GM13977 (cell line): ENCODE data around the gene THSD7B.
A peak's percentile ranks its signal among the peaks of the same experiment; 100 is the strongest.
"Not testable (repeated sequence)": the region's sequence is repeated elsewhere in the genome, so short reads cannot be mapped to it uniquely, and the experiment has no call there.

ENCODE experiments used
- DNase-seq: peaks from one replicate; pipeline ENCODE4 v3.0.0; 2012; ENCODE audit warnings: low spot score
- in situ Hi-C: fragments of 300-500 bp; cut with MboI; formaldehyde crosslinking; loops from one replicate; pipeline ENCODE4 v1.12.0; 2022; ENCODE audit warnings: low sequenced_read_pairs, low pct_unique_long_range_greater_than_20kb, mixed read lengths, inconsistent platforms; ENCODE audit not compliant: unreplicated experiment
- TF ChIP-seq, protein P1 (sequence below): IDR thresholded peaks from 2 replicates; pipeline ENCODE4 v1.5.1; 2012; ENCODE audit warnings: mild to moderate bottlenecking, control low read depth; ENCODE audit not compliant: insufficient read depth; ENCODE audit errors: extremely low read depth, missing control alignments

Gene THSD7B

DNA sequence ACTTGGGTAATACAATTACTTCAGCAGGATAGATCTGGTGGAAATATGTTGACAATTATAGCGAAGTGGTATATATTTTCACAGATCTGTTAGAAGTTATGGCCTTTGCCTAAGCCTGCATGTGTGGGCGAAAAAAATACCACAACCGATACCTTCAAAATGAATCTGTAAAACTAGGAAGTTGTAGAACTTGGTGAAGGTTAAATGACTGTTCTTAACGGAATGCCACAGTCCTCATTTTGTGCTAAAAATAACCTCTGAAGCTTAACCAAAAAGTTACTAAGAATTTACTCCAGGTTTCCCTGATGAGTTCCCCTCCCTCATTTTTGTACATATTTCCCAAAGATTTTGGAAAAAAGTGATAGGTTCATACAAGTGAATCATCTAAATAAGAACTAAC, 550.7 kb downstream of the THSD7B start:
- in situ Hi-C loops, result no loop called here
- TF ChIP-seq, protein P1, sequence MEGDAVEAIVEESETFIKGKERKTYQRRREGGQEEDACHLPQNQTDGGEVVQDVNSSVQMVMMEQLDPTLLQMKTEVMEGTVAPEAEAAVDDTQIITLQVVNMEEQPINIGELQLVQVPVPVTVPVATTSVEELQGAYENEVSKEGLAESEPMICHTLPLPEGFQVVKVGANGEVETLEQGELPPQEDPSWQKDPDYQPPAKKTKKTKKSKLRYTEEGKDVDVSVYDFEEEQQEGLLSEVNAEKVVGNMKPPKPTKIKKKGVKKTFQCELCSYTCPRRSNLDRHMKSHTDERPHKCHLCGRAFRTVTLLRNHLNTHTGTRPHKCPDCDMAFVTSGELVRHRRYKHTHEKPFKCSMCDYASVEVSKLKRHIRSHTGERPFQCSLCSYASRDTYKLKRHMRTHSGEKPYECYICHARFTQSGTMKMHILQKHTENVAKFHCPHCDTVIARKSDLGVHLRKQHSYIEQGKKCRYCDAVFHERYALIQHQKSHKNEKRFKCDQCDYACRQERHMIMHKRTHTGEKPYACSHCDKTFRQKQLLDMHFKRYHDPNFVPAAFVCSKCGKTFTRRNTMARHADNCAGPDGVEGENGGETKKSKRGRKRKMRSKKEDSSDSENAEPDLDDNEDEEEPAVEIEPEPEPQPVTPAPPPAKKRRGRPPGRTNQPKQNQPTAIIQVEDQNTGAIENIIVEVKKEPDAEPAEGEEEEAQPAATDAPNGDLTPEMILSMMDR, result no peak
- DNase-seq, result no peak

DNA sequence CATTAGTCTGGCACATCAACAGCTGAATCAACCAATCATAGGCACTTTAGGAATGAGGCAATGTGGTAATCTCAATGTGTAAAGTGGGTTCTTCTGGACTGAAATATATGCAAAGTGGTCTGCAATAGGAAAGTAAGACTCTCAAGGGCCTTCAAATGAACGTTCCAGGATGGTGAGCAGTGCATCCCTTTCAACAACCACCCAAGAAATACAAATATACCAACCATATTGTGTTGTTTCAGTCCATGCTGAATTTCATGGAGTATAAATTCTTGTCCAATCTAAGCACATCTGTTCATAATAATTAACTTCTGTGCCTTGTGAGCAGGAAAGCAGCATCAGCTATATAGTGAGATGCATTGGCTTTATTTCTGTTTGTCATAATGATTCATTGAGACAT, 556.2 kb downstream of the THSD7B start:
- no peak for DNase-seq
- TF ChIP-seq, protein P1, result no peak
- in situ Hi-C loops, result no loop called here

DNA sequence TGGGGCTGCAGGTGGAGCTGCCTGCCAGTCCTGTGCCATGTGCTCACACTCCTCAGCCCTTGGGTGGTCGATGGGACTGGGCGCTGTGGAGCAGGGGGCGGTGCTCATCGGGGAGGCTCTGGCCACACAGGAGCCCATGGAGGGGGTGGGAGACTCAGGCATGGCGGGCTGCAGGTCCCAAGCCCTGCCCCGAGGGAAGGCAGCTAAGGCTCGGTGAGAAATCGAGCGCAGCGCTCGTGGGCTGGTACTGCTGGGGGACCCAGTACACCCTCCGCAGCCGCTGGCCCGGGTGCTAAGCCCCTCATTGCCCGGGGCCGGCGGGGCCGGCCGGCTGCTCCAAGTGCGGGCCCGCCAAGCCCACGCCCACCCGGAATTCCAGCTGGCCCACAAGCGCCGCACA, 566.2 kb downstream of the THSD7B start:
- in situ Hi-C loops, DNase-seq: not testable (repeated sequence)

DNA sequence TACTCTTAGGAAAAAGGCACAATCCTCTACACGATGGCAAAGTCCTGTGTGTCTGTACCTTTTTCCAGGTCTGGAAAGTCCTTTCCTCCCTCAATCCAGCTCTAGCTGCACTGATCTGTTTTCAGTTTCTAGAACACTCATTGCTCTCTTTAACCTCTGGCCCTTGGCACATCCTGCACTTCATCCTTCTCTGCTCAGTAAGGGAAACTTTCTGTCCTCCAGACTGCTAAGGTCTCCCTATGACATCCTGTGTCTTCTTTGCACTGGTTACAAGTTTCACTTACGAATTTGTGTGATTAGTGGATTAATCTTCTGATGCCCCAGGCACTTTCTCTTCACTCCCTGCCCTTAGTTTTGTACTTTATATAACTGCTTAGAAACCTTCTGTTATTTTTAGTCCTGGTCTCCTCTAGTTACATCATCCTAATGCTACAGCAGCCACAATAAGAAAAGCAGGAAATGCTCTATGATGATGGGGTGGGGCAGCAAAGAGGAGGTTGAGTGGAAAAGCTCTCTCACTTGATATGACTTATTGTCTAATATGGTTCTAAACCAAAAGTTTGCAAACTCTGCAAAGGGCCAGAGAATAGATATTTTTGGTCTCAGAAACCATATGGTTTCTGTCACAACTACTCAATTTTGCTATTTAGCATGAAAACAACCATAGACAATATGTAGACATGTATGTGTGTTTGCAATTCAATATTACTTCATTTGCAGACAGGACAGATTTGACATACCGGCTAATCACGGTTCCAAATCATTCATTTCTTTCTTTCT, 568.2 kb downstream of the THSD7B start:
- DNase-seq, result peak; percentile 17
- TF ChIP-seq, protein P1, result no peak
- in situ Hi-C loops, result no loop called here

GRCh38 chr2:137336067-137336466, 570.7 kb downstream of the THSD7B start:
- TF ChIP-seq, protein P1, result no peak
- in situ Hi-C loops, result no loop called here
- DNase-seq, result no peak

DNA sequence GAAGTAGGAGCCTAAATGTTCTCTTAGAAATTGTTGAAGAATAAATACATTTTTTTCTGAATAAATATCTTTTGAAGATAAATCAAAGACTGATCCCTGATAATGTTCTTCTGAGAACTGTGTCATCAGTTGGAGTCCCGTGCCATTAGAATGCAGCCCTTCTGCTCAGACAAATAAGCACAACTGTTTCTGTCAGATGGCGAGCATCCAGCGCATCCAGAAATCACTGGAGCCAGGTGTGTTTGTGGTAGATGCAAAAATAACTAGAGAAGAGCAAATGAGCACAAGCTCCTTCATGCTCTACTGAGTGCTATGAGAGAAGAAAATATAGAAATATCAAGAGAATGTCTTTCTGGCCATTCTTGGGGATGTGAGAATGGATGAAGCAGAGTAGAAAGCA, 573.7 kb downstream of the THSD7B start:
- TF ChIP-seq, protein P1, result no peak
- no peak for DNase-seq
- in situ Hi-C loops, result no loop called here

DNA sequence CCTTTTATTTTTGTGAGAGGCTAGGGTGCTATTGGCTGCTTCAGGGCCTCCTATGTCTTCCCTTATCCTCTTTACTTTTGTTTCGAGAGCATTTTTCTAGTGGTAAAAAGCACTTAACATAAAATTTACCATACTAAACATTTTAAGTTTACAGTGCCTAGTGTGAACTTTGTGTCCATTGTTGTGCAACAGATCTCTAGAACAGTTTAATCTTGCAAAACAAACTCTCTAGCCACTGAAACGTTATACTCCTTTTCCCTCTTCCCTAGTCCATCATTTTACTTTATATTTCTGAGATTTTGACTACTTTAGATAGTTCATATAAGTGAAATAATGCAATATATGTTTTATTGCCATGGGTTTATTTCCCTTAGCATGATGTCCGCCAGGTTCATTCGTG, 580.6 kb downstream of the THSD7B start:
- TF ChIP-seq, protein P1, result no peak
- DNase-seq, result no peak
- in situ Hi-C loops, result no loop called here
